ENCODE results near the gene AGBL4.

Gene AGBL4

GRCh38 chr1:48741380-48741779 is 1282.4 kb downstream of the AGBL4 start:
- no peak overlapping the region for H3K27ac ChIP-seq (ENCODE audit: low read depth, low read length)
- H3K4me1 ChIP-seq (ENCODE audit: control insufficient read depth in 1 of 2, insufficient read depth in 2 of 2, low read length in 2 of 2), result no peaks in the 10 kb centered on the region
- no peak overlapping the region for H3K4me3 ChIP-seq (ENCODE audit: low read depth in 1 of 2, low read length in 2 of 2)
- no peak overlapping the region for H3K9ac ChIP-seq (ENCODE audit: low read depth in 1 of 2, low read length in 2 of 2)
- peaks cover 0 to 2% of the 10 kb centered on the region in 2 donors for H3K36me3 ChIP-seq (ENCODE audit: control insufficient read depth in 1 of 2, insufficient read depth in 2 of 2, low read length in 2 of 2)
- H3K9me3 ChIP-seq (ENCODE audit: control insufficient read depth in 1 of 2, low read length in 2 of 2), result no peaks in the 10 kb centered on the region
- no peaks in the 10 kb centered on the region for H3K27me3 ChIP-seq (ENCODE audit: control insufficient read depth in 1 of 2, insufficient read depth in 2 of 2, low read length in 2 of 2)

DNA sequence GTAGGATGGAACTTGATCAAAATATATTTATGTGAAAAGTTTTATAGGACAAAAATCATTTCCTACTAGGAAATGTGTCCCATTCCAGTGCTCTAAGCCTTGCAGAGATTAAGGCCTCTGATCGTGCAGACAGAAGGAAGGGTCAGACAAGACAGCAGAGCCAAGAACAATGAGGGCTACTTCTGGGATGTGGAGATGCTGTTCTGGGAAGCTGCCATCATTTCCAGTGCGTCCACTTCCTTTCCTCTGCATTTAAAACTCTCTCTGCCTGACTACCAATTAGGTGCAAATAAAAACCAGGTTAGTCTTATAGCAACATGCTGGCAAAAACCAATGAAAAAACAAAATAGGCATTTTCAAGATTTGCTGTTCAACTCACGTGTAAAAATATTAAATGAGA is 1283.1 kb downstream of the AGBL4 start:
- Histone ChIP-seq H3K4me3 (ENCODE audit: low read depth in 1 of 2, low read length in 2 of 2) (no peak overlapping the region), H3K4me1 (ENCODE audit: control insufficient read depth in 1 of 2, insufficient read depth in 2 of 2, low read length in 2 of 2) (no peaks in the 10 kb centered on the region), H3K9me3 (ENCODE audit: control insufficient read depth in 1 of 2, low read length in 2 of 2) (no peaks in the 10 kb centered on the region), H3K27me3 (ENCODE audit: control insufficient read depth in 1 of 2, insufficient read depth in 2 of 2, low read length in 2 of 2) (no peaks in the 10 kb centered on the region), H3K9ac (ENCODE audit: low read depth in 1 of 2, low read length in 2 of 2) (no peak overlapping the region), H3K36me3 (ENCODE audit: control insufficient read depth in 1 of 2, insufficient read depth in 2 of 2, low read length in 2 of 2) (peaks cover 0 to 3% of the 10 kb centered on the region in 2 donors), H3K27ac (ENCODE audit: low read depth, low read length) (no peak overlapping the region)

DNA sequence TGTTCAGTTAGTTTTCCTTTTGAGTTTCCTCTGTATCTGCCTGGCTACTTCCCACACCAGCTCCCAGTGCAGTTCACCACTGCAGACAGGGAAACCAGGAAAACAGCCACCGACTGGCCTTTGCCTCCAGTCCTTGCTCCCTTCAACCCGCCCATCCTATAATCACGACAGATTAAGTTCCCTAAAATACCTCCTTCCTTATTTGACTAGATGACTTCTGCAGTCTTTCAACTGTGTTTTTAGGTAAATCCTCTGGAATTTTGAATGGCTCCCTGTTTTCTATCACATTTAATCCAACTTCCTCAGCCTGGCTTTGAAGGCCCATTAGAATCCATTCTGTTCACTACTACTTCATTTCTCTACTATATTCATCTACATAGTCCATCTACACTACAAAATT is 1284.7 kb downstream of the AGBL4 start:
- no peak overlapping the region for H3K27ac ChIP-seq (ENCODE audit: low read depth, low read length)
- H3K4me3 ChIP-seq (ENCODE audit: low read depth in 1 of 2, low read length in 2 of 2), result no peak overlapping the region
- no peaks in the 10 kb centered on the region for H3K27me3 ChIP-seq (ENCODE audit: control insufficient read depth in 1 of 2, insufficient read depth in 2 of 2, low read length in 2 of 2)
- H3K36me3 ChIP-seq (ENCODE audit: control insufficient read depth in 1 of 2, insufficient read depth in 2 of 2, low read length in 2 of 2), result peaks cover 0 to 16% of the 10 kb centered on the region in 2 donors
- no peaks in the 10 kb centered on the region for H3K4me1 ChIP-seq (ENCODE audit: control insufficient read depth in 1 of 2, insufficient read depth in 2 of 2, low read length in 2 of 2)
- H3K9me3 ChIP-seq (ENCODE audit: control insufficient read depth in 1 of 2, low read length in 2 of 2), result no peaks in the 10 kb centered on the region
- no peak overlapping the region for H3K9ac ChIP-seq (ENCODE audit: low read depth in 1 of 2, low read length in 2 of 2)

- peaks cover 0 to 16% of the 10 kb centered on the region in 2 donors for H3K36me3 ChIP-seq (ENCODE audit: control insufficient read depth in 1 of 2, insufficient read depth in 2 of 2, low read length in 2 of 2)
- H3K4me3 ChIP-seq (ENCODE audit: low read depth in 1 of 2, low read length in 2 of 2), result no peak overlapping the region
- H3K9me3 ChIP-seq (ENCODE audit: control insufficient read depth in 1 of 2, low read length in 2 of 2), result no peaks in the 10 kb centered on the region
- no peak overlapping the region for H3K9ac ChIP-seq (ENCODE audit: low read depth in 1 of 2, low read length in 2 of 2)
- no peaks in the 10 kb centered on the region for H3K4me1 ChIP-seq (ENCODE audit: control insufficient read depth in 1 of 2, insufficient read depth in 2 of 2, low read length in 2 of 2)
- H3K27ac ChIP-seq (ENCODE audit: low read depth, low read length), result no peak overlapping the region
- H3K27me3 ChIP-seq (ENCODE audit: control insufficient read depth in 1 of 2, insufficient read depth in 2 of 2, low read length in 2 of 2), result no peaks in the 10 kb centered on the region
Observed at GRCh38 chr1:48738356-48738755, 1285.4 kb downstream of the AGBL4 start.

- Histone ChIP-seq H3K4me3 (ENCODE audit: low read depth in 1 of 2, low read length in 2 of 2) (no peak overlapping the region), H3K4me1 (ENCODE audit: control insufficient read depth in 1 of 2, insufficient read depth in 2 of 2, low read length in 2 of 2) (no peaks in the 10 kb centered on the region)
Observed at GRCh38 chr1:48735796-48736195, 1288.0 kb downstream of the AGBL4 start.

GRCh38 chr1:48730164-48730910 is 1293.4 kb downstream of the AGBL4 start:
- no peaks in the 10 kb centered on the region for H3K4me1 ChIP-seq (ENCODE audit: control insufficient read depth in 1 of 2, insufficient read depth in 2 of 2, low read length in 2 of 2)
- no peaks in the 10 kb centered on the region for H3K9me3 ChIP-seq (ENCODE audit: control insufficient read depth in 1 of 2, low read length in 2 of 2)
- no peak overlapping the region for H3K9ac ChIP-seq (ENCODE audit: low read depth in 1 of 2, low read length in 2 of 2)
- H3K27me3 ChIP-seq (ENCODE audit: control insufficient read depth in 1 of 2, insufficient read depth in 2 of 2, low read length in 2 of 2), result no peaks in the 10 kb centered on the region
- peaks cover 0 to 16% of the 10 kb centered on the region in 2 donors for H3K36me3 ChIP-seq (ENCODE audit: control insufficient read depth in 1 of 2, insufficient read depth in 2 of 2, low read length in 2 of 2)
- H3K4me3 ChIP-seq (ENCODE audit: low read depth in 1 of 2, low read length in 2 of 2), result no peak overlapping the region
- H3K27ac ChIP-seq (ENCODE audit: low read depth, low read length), result no peak overlapping the region

More at GRCh38 chr1:48735796-48736195, 1288.0 kb downstream of the AGBL4 start:
- Histone ChIP-seq H3K27me3 (ENCODE audit: control insufficient read depth in 1 of 2, insufficient read depth in 2 of 2, low read length in 2 of 2) (no peaks in the 10 kb centered on the region), H3K9ac (ENCODE audit: low read depth in 1 of 2, low read length in 2 of 2) (no peak overlapping the region), H3K9me3 (ENCODE audit: control insufficient read depth in 1 of 2, low read length in 2 of 2) (no peaks in the 10 kb centered on the region), H3K36me3 (ENCODE audit: control insufficient read depth in 1 of 2, insufficient read depth in 2 of 2, low read length in 2 of 2) (peaks cover 0 to 19% of the 10 kb centered on the region in 2 donors), H3K27ac (ENCODE audit: low read depth, low read length) (no peak overlapping the region)

DNA sequence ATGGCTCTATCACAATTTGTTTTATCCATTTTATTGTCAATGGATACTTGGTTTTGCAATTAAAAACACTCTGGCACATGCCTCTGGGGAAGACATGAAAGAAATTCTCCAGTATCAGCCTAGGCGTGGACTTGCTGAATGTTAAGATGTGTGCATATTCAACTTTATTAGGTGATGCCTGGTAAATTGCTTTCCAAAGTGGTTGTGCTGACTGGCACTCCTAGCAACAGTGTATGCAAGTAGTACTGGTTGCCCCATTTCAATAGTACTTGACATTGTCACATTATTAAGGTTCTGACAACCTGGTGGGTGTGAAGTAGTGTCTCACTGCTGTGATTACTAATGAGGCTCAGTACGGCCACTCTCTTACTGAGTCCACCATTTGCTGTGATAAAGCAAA is 1295.2 kb downstream of the AGBL4 start:
- Histone ChIP-seq H3K4me3 (ENCODE audit: low read depth in 1 of 2, low read length in 2 of 2) (no peak overlapping the region), H3K36me3 (ENCODE audit: control insufficient read depth in 1 of 2, insufficient read depth in 2 of 2, low read length in 2 of 2) (peaks cover 0 to 5% of the 10 kb centered on the region in 2 donors), H3K9ac (ENCODE audit: low read depth in 1 of 2, low read length in 2 of 2) (no peak overlapping the region), H3K9me3 (ENCODE audit: control insufficient read depth in 1 of 2, low read length in 2 of 2) (no peaks in the 10 kb centered on the region), H3K27me3 (ENCODE audit: control insufficient read depth in 1 of 2, insufficient read depth in 2 of 2, low read length in 2 of 2) (no peaks in the 10 kb centered on the region), H3K4me1 (ENCODE audit: control insufficient read depth in 1 of 2, insufficient read depth in 2 of 2, low read length in 2 of 2) (no peaks in the 10 kb centered on the region), H3K27ac (ENCODE audit: low read depth, low read length) (no peak overlapping the region)

DNA sequence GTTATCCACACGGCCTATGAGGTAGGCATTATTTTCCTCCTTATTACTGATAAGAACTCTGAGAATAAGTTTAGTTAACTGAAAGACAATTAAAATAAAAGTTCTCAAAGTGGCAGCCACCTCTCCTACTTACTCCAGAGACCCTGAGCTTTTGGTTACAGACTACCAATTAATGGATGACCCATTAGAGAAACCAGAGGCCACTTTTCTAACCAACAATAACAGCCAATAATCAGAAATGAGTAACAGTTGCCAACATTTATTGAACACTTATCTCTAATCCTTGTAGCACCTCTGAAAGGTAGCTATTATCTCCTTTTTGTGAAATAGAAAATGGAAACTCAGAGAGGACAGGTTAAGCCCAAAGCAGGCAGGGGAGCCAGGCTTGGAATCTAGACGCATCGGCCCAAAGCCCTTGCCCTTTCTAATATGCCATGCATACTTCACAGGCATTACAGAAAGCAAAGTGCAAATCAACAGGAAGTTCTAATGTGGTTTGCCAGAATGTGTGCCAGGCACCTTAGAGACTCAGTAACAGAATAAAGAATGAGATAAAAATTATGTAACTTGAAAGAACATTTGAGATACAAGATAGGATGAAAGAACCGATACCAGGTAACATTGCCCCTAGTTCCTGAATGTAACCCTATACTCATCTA is 1297.1 kb downstream of the AGBL4 start:
- Histone ChIP-seq H3K27ac (ENCODE audit: low read depth, low read length) (no peak overlapping the region), H3K9me3 (ENCODE audit: control insufficient read depth in 1 of 2, low read length in 2 of 2) (no peaks in the 10 kb centered on the region), H3K9ac (ENCODE audit: low read depth in 1 of 2, low read length in 2 of 2) (no peak overlapping the region), H3K27me3 (ENCODE audit: control insufficient read depth in 1 of 2, insufficient read depth in 2 of 2, low read length in 2 of 2) (no peaks in the 10 kb centered on the region), H3K36me3 (ENCODE audit: control insufficient read depth in 1 of 2, insufficient read depth in 2 of 2, low read length in 2 of 2) (no peaks in the 10 kb centered on the region), H3K4me3 (ENCODE audit: low read depth in 1 of 2, low read length in 2 of 2) (no peak overlapping the region), H3K4me1 (ENCODE audit: control insufficient read depth in 1 of 2, insufficient read depth in 2 of 2, low read length in 2 of 2) (no peaks in the 10 kb centered on the region)

GRCh38 chr1:48726139-48726538 is 1297.6 kb downstream of the AGBL4 start:
- no peak overlapping the region for H3K4me3 ChIP-seq (ENCODE audit: low read depth in 1 of 2, low read length in 2 of 2)
- H3K9ac ChIP-seq (ENCODE audit: low read depth in 1 of 2, low read length in 2 of 2), result no peak overlapping the region
- H3K9me3 ChIP-seq (ENCODE audit: control insufficient read depth in 1 of 2, low read length in 2 of 2), result no peaks in the 10 kb centered on the region
- no peaks in the 10 kb centered on the region for H3K4me1 ChIP-seq (ENCODE audit: control insufficient read depth in 1 of 2, insufficient read depth in 2 of 2, low read length in 2 of 2)
- H3K36me3 ChIP-seq (ENCODE audit: control insufficient read depth in 1 of 2, insufficient read depth in 2 of 2, low read length in 2 of 2), result no peaks in the 10 kb centered on the region
- no peak overlapping the region for H3K27ac ChIP-seq (ENCODE audit: low read depth, low read length)
- no peaks in the 10 kb centered on the region for H3K27me3 ChIP-seq (ENCODE audit: control insufficient read depth in 1 of 2, insufficient read depth in 2 of 2, low read length in 2 of 2)

DNA sequence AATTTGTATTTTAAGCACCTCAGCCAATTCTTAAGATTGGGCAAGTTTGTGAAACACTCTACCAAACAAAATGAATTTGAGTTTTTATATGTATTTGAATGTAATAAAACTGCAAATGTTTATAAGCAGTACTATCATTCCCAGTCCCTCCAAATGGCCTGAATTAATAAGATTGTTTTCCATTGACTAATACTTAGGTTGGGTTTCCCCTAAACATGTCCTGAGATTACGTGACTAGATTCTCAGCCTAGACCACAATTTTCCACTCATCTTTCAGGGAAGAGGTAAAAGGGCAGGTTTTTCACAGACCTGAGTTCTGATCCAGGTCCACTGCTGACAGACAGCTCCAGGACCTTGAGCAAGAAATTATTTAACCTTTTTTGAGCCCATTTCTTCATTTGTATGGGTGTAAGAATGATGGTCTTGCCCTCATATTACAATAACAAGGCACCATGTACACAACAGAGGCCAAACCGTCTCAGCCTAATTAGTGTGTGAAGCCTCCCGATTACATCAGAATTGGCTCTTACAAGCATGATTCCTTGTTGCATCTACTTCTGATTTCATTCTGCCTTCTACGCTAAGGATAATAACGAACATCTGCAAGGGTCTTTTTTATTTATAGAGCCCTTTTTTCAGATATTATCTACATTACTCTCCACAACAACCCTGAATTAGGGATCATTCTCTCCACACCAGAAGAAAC is 1298.3 kb downstream of the AGBL4 start:
- no peak overlapping the region for H3K4me3 ChIP-seq (ENCODE audit: low read depth in 1 of 2, low read length in 2 of 2)
- H3K27ac ChIP-seq (ENCODE audit: low read depth, low read length), result no peak overlapping the region
- no peaks in the 10 kb centered on the region for H3K27me3 ChIP-seq (ENCODE audit: control insufficient read depth in 1 of 2, insufficient read depth in 2 of 2, low read length in 2 of 2)
- no peaks in the 10 kb centered on the region for H3K9me3 ChIP-seq (ENCODE audit: control insufficient read depth in 1 of 2, low read length in 2 of 2)
- no peaks in the 10 kb centered on the region for H3K4me1 ChIP-seq (ENCODE audit: control insufficient read depth in 1 of 2, insufficient read depth in 2 of 2, low read length in 2 of 2)
- H3K9ac ChIP-seq (ENCODE audit: low read depth in 1 of 2, low read length in 2 of 2), result no peak overlapping the region
- no peaks in the 10 kb centered on the region for H3K36me3 ChIP-seq (ENCODE audit: control insufficient read depth in 1 of 2, insufficient read depth in 2 of 2, low read length in 2 of 2)

All from duodenal mucosa (tissue), 2 donors.